HCT116 (cell line): Measurements from ENCODE around the gene RNF8. TPM values are rescaled to one million over a fixed set of nuclear protein-coding genes. Genes with fewer than 3 reads are reported as not detected.

ENCODE experiments used
- ATAC-seq: fragments of 200-7000 bp; cut with Tn5 transposase; 2 replicates; pipeline ENCODE4 v1.9.1; 2020; ENCODE audit warnings: mild to moderate bottlenecking, moderate library complexity
- BruUV-seq: library from RNA; stranded (reverse); fragments of 400-500 nt; replicated peaks from 2 replicates; lab custom pipeline; 2021; lab: Mats Ljungman, UMichigan
- CTCF ChIA-PET: fragments of 300-600 bp; sonication (Branson Sonifier 250); formaldehyde crosslinking; loops from one replicate; lab custom pipeline; 2021; ENCODE audit warnings: antibody characterized with exemption; lab: Charles Lee
- POLR2A ChIA-PET: fragments of 300-600, 350-600 bp; sonication (Branson Sonifier 250); formaldehyde crosslinking; loops from one replicate; lab custom pipeline; 2021; ENCODE audit warnings: antibody characterized with exemption; lab: Charles Lee
- RAD21 ChIA-PET, 2 experiments: fragments of 300-600 bp; sonication (Branson Sonifier 250); formaldehyde crosslinking; loops; one replicate each; lab custom pipeline; 2023; ENCODE audit warnings: low total read pairs in 2 of 2; ENCODE audit not compliant: uncharacterized antibody in 2 of 2, unreplicated experiment in 2 of 2, low non-redundant PET in 1 of 2; lab: Charles Lee
- DNase-seq: peaks from one replicate; pipeline ENCODE4 v3.0.0-alpha.2; 2010; ENCODE audit warnings: low read depth, low spot score
- H2AFZ ChIP-seq: fragments of 200-600 bp; shearing (Covaris generic), sonication (generic); 2 replicates; pipeline ENCODE4 v1.6.1; 2017; ENCODE audit warnings: low read depth, mixed run types, mixed read lengths, antibody characterized with exemption, low read length; ENCODE audit not compliant: poor library complexity, severe bottlenecking
- H3K27ac ChIP-seq: 2 replicates; pipeline ENCODE4 v1.5.1; 2012; ENCODE audit warnings: low read depth, low read length
- H3K27me3 ChIP-seq: fragments of 200-600 bp; sonication (generic); 2 replicates; pipeline ENCODE4 v1.6.1; 2016; ENCODE audit warnings: mixed run types, low read length, mixed read lengths; ENCODE audit not compliant: insufficient read depth
- H3K36me3 ChIP-seq, 2 experiments: fragments of 200-500 bp in 1 of 2; fragments of 200-600 bp in 1 of 2; sonication (Bioruptor generic) in 1 of 2; sonication (generic) in 1 of 2; 2 replicates each; pipeline versions ENCODE4 v1.5.1 to v1.6.1; 2014 to 2016; ENCODE audit warnings: low read length in 2 of 2, inconsistent platforms in 1 of 2, mixed read lengths in 1 of 2, mixed run types in 1 of 2; ENCODE audit not compliant: insufficient read depth in 2 of 2, control insufficient read depth in 1 of 2
- H3K4me1 ChIP-seq, 2 experiments: fragments of 200-600 bp in 1 of 2; sonication (generic) in 1 of 2; 2 replicates each; pipeline versions ENCODE4 v1.5.1 to v1.6.1; 2012 to 2017; ENCODE audit warnings: low read length in 2 of 2, inconsistent platforms in 1 of 2, mild to moderate bottlenecking in 1 of 2, mixed read lengths in 1 of 2, mixed run types in 1 of 2, moderate library complexity in 1 of 2; ENCODE audit not compliant: insufficient read depth in 2 of 2, control insufficient read depth in 1 of 2
- H3K4me2 ChIP-seq: fragments of 200-600 bp; sonication (generic); 2 replicates; pipeline ENCODE4 v1.6.1; 2017; ENCODE audit warnings: mixed run types, low read length, mixed read lengths
- H3K4me3 ChIP-seq, 2 experiments: fragments of 200-600 bp in 1 of 2; sonication (generic) in 1 of 2; replicated peaks in 1 of 2; 2 replicates each; pipeline ENCODE4 v1.5.1; 2011 to 2016; ENCODE audit warnings: low read length in 2 of 2, control low read depth in 1 of 2, low read depth in 1 of 2, mild to moderate bottlenecking in 1 of 2, mixed read lengths in 1 of 2, mixed run types in 1 of 2
- H3K79me2 ChIP-seq: fragments of 200-600 bp; sonication (generic); 2 replicates; pipeline ENCODE4 v1.6.1; 2017; ENCODE audit warnings: mild to moderate bottlenecking, mixed run types, low read length, moderate library complexity, mixed read lengths; ENCODE audit not compliant: insufficient read depth
- H3K9ac ChIP-seq: fragments of 200-600 bp; sonication (generic); 2 replicates; pipeline ENCODE4 v1.6.1; 2016; ENCODE audit warnings: low read length, mixed read lengths
- H3K9me2 ChIP-seq: fragments of 200-600 bp; sonication (generic), shearing (Covaris generic); 2 replicates; pipeline ENCODE4 v1.6.1; 2017; ENCODE audit warnings: mixed run types, mild to moderate bottlenecking, moderate library complexity; ENCODE audit not compliant: insufficient read depth
- H3K9me3 ChIP-seq, 2 experiments: fragments of 200-500 bp in 1 of 2; fragments of 200-600 bp in 1 of 2; sonication (Bioruptor generic) in 1 of 2; sonication (generic) in 1 of 2; 2 replicates each; pipeline ENCODE4 v1.6.1; 2014 to 2017; ENCODE audit warnings: low read length in 2 of 2, mixed read lengths in 2 of 2, inconsistent platforms in 1 of 2, low read depth in 1 of 2, mild to moderate bottlenecking in 1 of 2, mixed run types in 1 of 2, moderate library complexity in 1 of 2; ENCODE audit not compliant: control insufficient read depth in 1 of 2, insufficient read depth in 1 of 2
- H4K20me1 ChIP-seq: fragments of 200-600 bp; sonication (generic), shearing (Covaris generic); 2 replicates; pipeline ENCODE4 v1.6.1; 2017; ENCODE audit warnings: mixed run types, mild to moderate bottlenecking, moderate library complexity; ENCODE audit not compliant: insufficient read depth
- CBX3 ChIP-seq: IDR thresholded peaks from 2 replicates; pipeline ENCODE4 v1.6.1; 2012; ENCODE audit warnings: low read depth
- CEBPB ChIP-seq: IDR thresholded peaks from 2 replicates; pipeline ENCODE4 v1.6.1; 2012; ENCODE audit warnings: low read depth
- EGR1 ChIP-seq: IDR thresholded peaks from 2 replicates; pipeline ENCODE4 v1.6.1; 2012; ENCODE audit warnings: low read depth
- ELF1 ChIP-seq: IDR thresholded peaks from 2 replicates; pipeline ENCODE4 v1.6.1; 2012; ENCODE audit warnings: low read depth, borderline replicate concordance
- EZH2 ChIP-seq: fragments of 200-600 bp; sonication (generic); IDR thresholded peaks from 2 replicates; pipeline ENCODE4 v1.6.1; 2017; ENCODE audit warnings: antibody characterized with exemption, mixed run types
- EZH2phosphoT487 ChIP-seq: fragments of 200-600 bp; IDR thresholded peaks from 2 replicates; pipeline ENCODE4 v1.6.1; 2018; ENCODE audit warnings: antibody characterized with exemption, borderline replicate concordance
- FOSL1 ChIP-seq: IDR thresholded peaks from 2 replicates; pipeline ENCODE4 v1.6.1; 2012; ENCODE audit warnings: low read depth
- POLR2A ChIP-seq: IDR thresholded peaks from 2 replicates; pipeline ENCODE4 v1.7.0; 2011; ENCODE audit warnings: borderline replicate concordance; ENCODE audit not compliant: insufficient read depth, insufficient read length; ENCODE audit errors: extremely low read depth
- POLR2AphosphoS5 ChIP-seq: IDR thresholded peaks from 2 replicates; pipeline ENCODE4 v1.6.1; 2011; ENCODE audit warnings: mild to moderate bottlenecking, low read depth, low read length, moderate library complexity
- SIN3A ChIP-seq: IDR thresholded peaks from 2 replicates; pipeline ENCODE4 v1.6.1; 2012; ENCODE audit warnings: low read depth
- SP1 ChIP-seq: IDR thresholded peaks from 2 replicates; pipeline ENCODE4 v1.6.1; 2012; ENCODE audit warnings: low read depth
- SRF ChIP-seq: IDR thresholded peaks from 2 replicates; pipeline ENCODE4 v1.6.1; 2012; ENCODE audit warnings: low read depth
- ZFX ChIP-seq: fragments of 450-650 bp; IDR thresholded peaks from 2 replicates; pipeline ENCODE4 v1.6.1; 2017
- ZNF274 ChIP-seq: fragments of 200-500 bp; sonication (Bioruptor generic); IDR thresholded peaks from 2 replicates; pipeline ENCODE4 v1.6.1; 2014; ENCODE audit warnings: mild to moderate bottlenecking, low read depth, low read length, inconsistent platforms
- intact Hi-C: fragments of 100-400 bp; cut with micrococcal nuclease; formaldehyde crosslinking; loops from 2 replicates; pipeline ENCODE4 v1.10.0; 2022
- total RNA-seq: library from RNA; stranded (reverse); gene quantifications from one replicate; pipeline ENCODE4 v1.2.1, GENCODE V29; 2021; ENCODE audit not compliant: unreplicated experiment
- TF ChIP-seq, protein P1 (sequence below): IDR thresholded peaks from 2 replicates; pipeline ENCODE4 v1.6.1; 2012
- TF ChIP-seq, protein P2 (sequence below), 3 experiments: fragments of 200-600 bp in 1 of 3; sonication (generic) in 1 of 3; IDR thresholded peaks in 2 of 3; conservative IDR thresholded peaks in 1 of 3; 2 replicates each; pipeline ENCODE4 v1.5.1; 2012 to 2017; ENCODE audit warnings: low read depth in 2 of 3, low read length in 2 of 3, antibody characterized with exemption in 1 of 3, borderline replicate concordance in 1 of 3, control low read depth in 1 of 3, mild to moderate bottlenecking in 1 of 3, mixed read lengths in 1 of 3, mixed run types in 1 of 3, moderate library complexity in 1 of 3; ENCODE audit not compliant: insufficient read depth in 1 of 3
- TF ChIP-seq, protein P3 (sequence below): IDR thresholded peaks from 2 replicates; pipeline ENCODE4 v1.6.1; 2012; ENCODE audit warnings: low read depth

Gene RNF8
- total RNA-seq, 1 experiment from 2014 or later, result 28.0 TPM

DNA sequence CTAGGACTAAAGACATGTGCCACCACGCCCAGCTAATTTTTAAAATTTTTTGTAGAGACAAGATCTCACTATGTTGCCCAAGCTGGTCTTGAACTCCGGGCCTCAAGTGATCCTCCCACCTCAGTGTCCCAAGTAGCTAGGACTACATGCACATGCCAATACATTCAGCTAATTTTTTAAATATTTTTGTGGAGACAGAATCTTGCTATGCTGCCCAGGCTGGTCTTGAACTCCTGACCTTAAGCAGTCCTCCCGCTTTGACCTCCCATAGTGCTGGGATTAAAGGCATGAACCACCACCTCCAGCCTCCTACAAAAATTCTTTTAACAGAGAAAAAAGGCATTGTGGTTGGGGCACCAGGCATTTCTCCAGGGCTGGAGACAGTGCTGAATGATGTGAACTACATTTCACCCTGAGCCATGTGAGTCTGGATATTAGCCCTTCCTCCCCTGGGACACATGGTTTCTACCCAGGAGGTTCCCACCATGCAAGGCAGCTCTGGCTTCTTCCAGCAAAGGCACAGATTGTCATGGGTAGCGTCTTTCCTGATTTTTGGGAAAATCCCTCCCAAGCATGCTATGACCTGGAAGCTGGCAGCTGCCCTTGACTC, 42.9 kb downstream of the RNF8 start:
- H3K27me3 ChIP-seq, result no peaks in the 10 kb centered on the region
- peaks cover 0 to 5% of the 10 kb centered on the region in 2 experiments; a peak in 1 of 4 replicates for H3K36me3 ChIP-seq
- H2AFZ ChIP-seq, result no peak overlapping the region
- DNase-seq (no peak), ATAC-seq (no peak)
- no peaks in the 10 kb centered on the region for H3K9me3 ChIP-seq
- H3K4me3 ChIP-seq, result no peak overlapping the region
- no peak overlapping the region for H3K9ac ChIP-seq
- 0 out of 2 replicates have a peak, but pooled peaks cover 4% of the 10 kb centered on the region for H4K20me1 ChIP-seq
- no peak overlapping the region for H3K4me2 ChIP-seq
- no peaks in the 10 kb centered on the region for H3K79me2 ChIP-seq
- no peaks in the 10 kb centered on the region for H3K9me2 ChIP-seq
- BruUV-seq, result no TSS peak
- CTCF ChIA-PET, result no interaction called here
- RAD21 ChIA-PET, result no interaction called here
- POLR2A ChIA-PET, result no interaction called here
- intact Hi-C loops, result no loop called here
- no peaks in the 10 kb centered on the region for H3K4me1 ChIP-seq
- H3K27ac ChIP-seq, result no peak overlapping the region
- TF ChIP-seq, protein P1, sequence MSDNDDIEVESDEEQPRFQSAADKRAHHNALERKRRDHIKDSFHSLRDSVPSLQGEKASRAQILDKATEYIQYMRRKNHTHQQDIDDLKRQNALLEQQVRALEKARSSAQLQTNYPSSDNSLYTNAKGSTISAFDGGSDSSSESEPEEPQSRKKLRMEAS, result no peak
- no peak for TF ChIP-seq ZNF274
- no peak for TF ChIP-seq ZFX
- no peak for TF ChIP-seq CEBPB
- no peak for TF ChIP-seq SRF
- no peak for TF ChIP-seq SIN3A
- TF ChIP-seq CBX3, result no peak
- TF ChIP-seq ELF1, result no peak
- TF ChIP-seq, protein P2, sequence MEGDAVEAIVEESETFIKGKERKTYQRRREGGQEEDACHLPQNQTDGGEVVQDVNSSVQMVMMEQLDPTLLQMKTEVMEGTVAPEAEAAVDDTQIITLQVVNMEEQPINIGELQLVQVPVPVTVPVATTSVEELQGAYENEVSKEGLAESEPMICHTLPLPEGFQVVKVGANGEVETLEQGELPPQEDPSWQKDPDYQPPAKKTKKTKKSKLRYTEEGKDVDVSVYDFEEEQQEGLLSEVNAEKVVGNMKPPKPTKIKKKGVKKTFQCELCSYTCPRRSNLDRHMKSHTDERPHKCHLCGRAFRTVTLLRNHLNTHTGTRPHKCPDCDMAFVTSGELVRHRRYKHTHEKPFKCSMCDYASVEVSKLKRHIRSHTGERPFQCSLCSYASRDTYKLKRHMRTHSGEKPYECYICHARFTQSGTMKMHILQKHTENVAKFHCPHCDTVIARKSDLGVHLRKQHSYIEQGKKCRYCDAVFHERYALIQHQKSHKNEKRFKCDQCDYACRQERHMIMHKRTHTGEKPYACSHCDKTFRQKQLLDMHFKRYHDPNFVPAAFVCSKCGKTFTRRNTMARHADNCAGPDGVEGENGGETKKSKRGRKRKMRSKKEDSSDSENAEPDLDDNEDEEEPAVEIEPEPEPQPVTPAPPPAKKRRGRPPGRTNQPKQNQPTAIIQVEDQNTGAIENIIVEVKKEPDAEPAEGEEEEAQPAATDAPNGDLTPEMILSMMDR (IDR thresholded peaks at IDR 0.05 in 2 of 3, conservative IDR thresholded peaks at IDR 0.05 in 1 of 3; ENCODE audit: borderline replicate concordance in 1 of 3, insufficient read depth in 1 of 3, low read depth in 2 of 3, low read length in 2 of 3), result no peak
- no peak for TF ChIP-seq EZH2
- TF ChIP-seq EGR1, result no peak
- TF ChIP-seq POLR2AphosphoS5, result no peak
- no peak for TF ChIP-seq SP1
- TF ChIP-seq, protein P3, sequence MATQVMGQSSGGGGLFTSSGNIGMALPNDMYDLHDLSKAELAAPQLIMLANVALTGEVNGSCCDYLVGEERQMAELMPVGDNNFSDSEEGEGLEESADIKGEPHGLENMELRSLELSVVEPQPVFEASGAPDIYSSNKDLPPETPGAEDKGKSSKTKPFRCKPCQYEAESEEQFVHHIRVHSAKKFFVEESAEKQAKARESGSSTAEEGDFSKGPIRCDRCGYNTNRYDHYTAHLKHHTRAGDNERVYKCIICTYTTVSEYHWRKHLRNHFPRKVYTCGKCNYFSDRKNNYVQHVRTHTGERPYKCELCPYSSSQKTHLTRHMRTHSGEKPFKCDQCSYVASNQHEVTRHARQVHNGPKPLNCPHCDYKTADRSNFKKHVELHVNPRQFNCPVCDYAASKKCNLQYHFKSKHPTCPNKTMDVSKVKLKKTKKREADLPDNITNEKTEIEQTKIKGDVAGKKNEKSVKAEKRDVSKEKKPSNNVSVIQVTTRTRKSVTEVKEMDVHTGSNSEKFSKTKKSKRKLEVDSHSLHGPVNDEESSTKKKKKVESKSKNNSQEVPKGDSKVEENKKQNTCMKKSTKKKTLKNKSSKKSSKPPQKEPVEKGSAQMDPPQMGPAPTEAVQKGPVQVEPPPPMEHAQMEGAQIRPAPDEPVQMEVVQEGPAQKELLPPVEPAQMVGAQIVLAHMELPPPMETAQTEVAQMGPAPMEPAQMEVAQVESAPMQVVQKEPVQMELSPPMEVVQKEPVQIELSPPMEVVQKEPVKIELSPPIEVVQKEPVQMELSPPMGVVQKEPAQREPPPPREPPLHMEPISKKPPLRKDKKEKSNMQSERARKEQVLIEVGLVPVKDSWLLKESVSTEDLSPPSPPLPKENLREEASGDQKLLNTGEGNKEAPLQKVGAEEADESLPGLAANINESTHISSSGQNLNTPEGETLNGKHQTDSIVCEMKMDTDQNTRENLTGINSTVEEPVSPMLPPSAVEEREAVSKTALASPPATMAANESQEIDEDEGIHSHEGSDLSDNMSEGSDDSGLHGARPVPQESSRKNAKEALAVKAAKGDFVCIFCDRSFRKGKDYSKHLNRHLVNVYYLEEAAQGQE, result no peak
- no peak for TF ChIP-seq FOSL1
- no peak for TF ChIP-seq EZH2phosphoT487
- TF ChIP-seq POLR2A, result no peak
